Common myeloid progenitor, CD34-positive (primary cell): Measurements from ENCODE around the gene KIRREL3.
A peak's percentile ranks its signal among the peaks of the same experiment; 100 is the strongest.

ENCODE experiments used
- CTCF ChIA-PET: fragments of 350-600 bp; sonication (Branson Sonifier 250); formaldehyde crosslinking; loops from one replicate; lab custom pipeline; 2021; ENCODE audit warnings: antibody characterized with exemption; lab: Charles Lee
- POLR2A ChIA-PET: fragments of 350-600 bp; sonication (Branson Sonifier 250); formaldehyde crosslinking; loops from one replicate; lab custom pipeline; 2021; ENCODE audit warnings: antibody characterized with exemption; lab: Charles Lee
- DNase-seq, 3 donors: peaks; one replicate each; pipeline versions ENCODE4 v3.0.0 to v3.0.0-alpha.2; 2013
- H3K27ac ChIP-seq, 2 experiments: 1 replicate in 1 of 2; 2 replicates in 1 of 2; pipeline ENCODE4 v1.7.0; 2013; ENCODE audit warnings: inconsistent platforms in 2 of 2, low read length in 2 of 2, mild to moderate bottlenecking in 2 of 2, low read depth in 1 of 2, moderate library complexity in 1 of 2; ENCODE audit not compliant: severe bottlenecking in 2 of 2, insufficient read depth in 1 of 2, poor library complexity in 1 of 2
- H3K27me3 ChIP-seq, 5 experiments: replicated peaks in 2 of 5; 1 replicate in 3 of 5; 2 replicates in 2 of 5; pipeline versions ENCODE4 v1.6.1 to v1.7.0; 2013; ENCODE audit warnings: low read length in 4 of 5, mild to moderate bottlenecking in 2 of 5, moderate library complexity in 2 of 5, inconsistent platforms in 1 of 5; ENCODE audit not compliant: insufficient read depth in 5 of 5, control insufficient read depth in 4 of 5
- H3K36me3 ChIP-seq, 4 experiments: 1 replicate in 2 of 4; 2 replicates in 2 of 4; pipeline versions ENCODE4 v1.6.1 to v1.7.0; 2013; ENCODE audit warnings: low read length in 3 of 4, control low read depth in 1 of 4, mild to moderate bottlenecking in 1 of 4; ENCODE audit not compliant: control insufficient read depth in 4 of 4, insufficient read depth in 4 of 4
- H3K4me1 ChIP-seq, 4 experiments: 1 replicate in 3 of 4; 2 replicates in 1 of 4; pipeline versions ENCODE4 v1.6.1 to v1.7.1; 2013; ENCODE audit warnings: low read length in 3 of 4, mild to moderate bottlenecking in 3 of 4, control low read depth in 1 of 4, inconsistent platforms in 1 of 4, moderate library complexity in 1 of 4; ENCODE audit not compliant: control insufficient read depth in 4 of 4, insufficient read depth in 4 of 4; ENCODE audit errors: control extremely low read depth in 1 of 4
- H3K4me3 ChIP-seq, 7 experiments: 1 replicate in 4 of 7; 2 replicates in 3 of 7; pipeline versions ENCODE4 v1.5.1 to v1.7.0; 2013; ENCODE audit warnings: mild to moderate bottlenecking in 7 of 7, low read length in 6 of 7, moderate library complexity in 6 of 7, inconsistent platforms in 2 of 7, low read depth in 2 of 7, control low read depth in 1 of 7; ENCODE audit not compliant: insufficient read depth in 4 of 7, control insufficient read depth in 1 of 7; ENCODE audit errors: extremely low read depth in 1 of 7
- H3K9me3 ChIP-seq, 5 experiments: 1 replicate in 4 of 5; 2 replicates in 1 of 5; pipeline versions ENCODE4 v1.6.1 to v1.7.1; 2013; ENCODE audit warnings: low read length in 4 of 5, mild to moderate bottlenecking in 2 of 5, inconsistent platforms in 1 of 5, low read depth in 1 of 5, moderate library complexity in 1 of 5; ENCODE audit not compliant: control insufficient read depth in 4 of 5, insufficient read depth in 2 of 5; ENCODE audit errors: control extremely low read depth in 1 of 5
- WGBS: methylation state at CpG from one replicate; pipeline ENCODE4 v1.1.5; 2013; ENCODE audit not compliant: insufficient coverage; 5-methylcytosine and 5-hydroxymethylcytosine counted together

Gene KIRREL3

DNA sequence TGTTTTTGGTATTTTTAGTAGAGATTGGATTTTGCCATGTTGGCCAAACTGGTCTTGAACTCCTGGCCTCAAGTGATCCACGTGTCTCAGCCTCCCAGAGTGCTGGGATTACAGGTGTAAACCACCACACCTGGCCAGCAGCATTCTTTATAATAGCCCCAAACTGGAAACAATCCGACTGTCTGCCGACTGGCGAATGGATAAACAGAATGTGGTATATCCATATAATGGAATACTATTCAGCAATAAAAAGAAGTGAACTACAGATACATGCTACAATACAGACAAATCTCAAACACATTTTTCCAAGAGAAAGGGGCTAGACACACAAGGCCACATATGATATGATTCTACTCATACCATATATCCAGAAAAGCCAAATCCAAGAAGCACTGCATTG is 493.8 kb downstream of the KIRREL3 start:
- POLR2A ChIA-PET: no interaction called here
- CTCF ChIA-PET: no interaction called here
- Histone ChIP-seq H3K4me1 (no peaks in the 10 kb centered on the region), H3K36me3 (no peaks in the 10 kb centered on the region), H3K9me3 (peaks cover 3 to 26% (median 7%) of the 10 kb centered on the region in 5 experiments), H3K27ac (no peak overlapping the region), H3K27me3 (peaks cover 0 to 24% (median 8%) of the 10 kb centered on the region in 5 experiments), H3K4me3 (no peak overlapping the region)
- DNase-seq: no peak
- WGBS: no CpG with 5 or more reads among the region's 4 CpGs

DNA sequence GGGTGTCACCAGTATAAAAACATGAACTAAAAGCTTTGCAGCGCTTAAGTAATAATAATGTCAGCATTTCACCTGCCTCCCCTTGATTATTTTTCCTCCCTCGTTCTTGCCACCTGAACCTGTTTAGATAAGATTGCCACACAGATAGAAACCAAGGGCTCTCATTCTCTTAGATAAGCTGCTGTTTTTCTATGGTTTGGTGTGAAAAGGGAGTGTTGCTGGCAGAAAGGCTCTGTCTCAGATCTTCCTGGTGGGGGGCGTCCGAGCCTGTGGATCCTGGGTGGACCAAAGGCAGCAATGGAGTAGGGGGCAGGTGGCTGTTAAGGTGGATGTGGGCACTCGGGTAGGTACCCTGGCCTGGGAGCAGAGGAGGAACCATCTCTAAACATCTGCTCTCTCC is 497.6 kb downstream of the KIRREL3 start:
- 78% methylated on average over 3 of the region's 5 CpGs for WGBS
- Histone ChIP-seq H3K4me1 (peaks cover 0 to 2% (median 0%) of the 10 kb centered on the region in 4 experiments), H3K27ac (no peak overlapping the region), H3K9me3 (peaks cover 3 to 26% (median 7%) of the 10 kb centered on the region in 5 experiments), H3K36me3 (no peaks in the 10 kb centered on the region), H3K4me3 (no peak overlapping the region), H3K27me3 (peaks cover 0 to 37% (median 13%) of the 10 kb centered on the region in 5 experiments)
- no peak for DNase-seq
- ChIA-PET POLR2A (interaction anchor here (0.8 kb wide), 1 partner anchor 1879 kb away, joined by 3 read pairs; no protein-coding TSS in a partner anchor), CTCF (no interaction called here)

- Histone ChIP-seq H3K36me3 (no peaks in the 10 kb centered on the region), H3K27ac (no peak overlapping the region), H3K4me1 (peaks cover 0 to 2% (median 0%) of the 10 kb centered on the region in 4 experiments), H3K27me3 (peaks cover 0 to 35% (median 13%) of the 10 kb centered on the region in 5 experiments), H3K9me3 (peaks cover 3 to 22% (median 7%) of the 10 kb centered on the region in 5 experiments), H3K4me3 (no peak overlapping the region)
- no peak for DNase-seq
- POLR2A ChIA-PET: no interaction called here
- 67% methylated on average over 1 of the region's 2 CpGs for WGBS
- CTCF ChIA-PET: interaction anchor here (1.0 kb wide), 1 partner anchor 12 kb away, joined by 4 read pairs; no protein-coding TSS in a partner anchor
These were observed 498.4 kb downstream of the KIRREL3 start for GRCh38 chr11:126502159-126502558.

GRCh38 chr11:126501641-126502040 is 498.9 kb downstream of the KIRREL3 start:
- 97% methylated on average over 5 of the region's 6 CpGs for WGBS
- DNase-seq: no peak
- POLR2A ChIA-PET: interaction anchor here (0.6 kb wide), 1 partner anchor 12 kb away, joined by 3 read pairs; no protein-coding TSS in a partner anchor
- H3K27ac ChIP-seq: no peak overlapping the region
- peaks cover under 1 to 17% (median 4%) of the 10 kb centered on the region in 5 experiments for H3K9me3 ChIP-seq
- peaks cover 0 to 35% (median 13%) of the 10 kb centered on the region in 5 experiments for H3K27me3 ChIP-seq
- H3K4me3 ChIP-seq: no peak overlapping the region
- peaks cover 0 to 2% (median 0%) of the 10 kb centered on the region in 4 experiments for H3K4me1 ChIP-seq
- H3K36me3 ChIP-seq: no peaks in the 10 kb centered on the region
- CTCF ChIA-PET: interaction anchor here (1.0 to 2.5 kb wide), 2 partner anchors 12 to 21 kb away, joined by 4 to 8 read pairs; no protein-coding TSS in a partner anchor

DNA sequence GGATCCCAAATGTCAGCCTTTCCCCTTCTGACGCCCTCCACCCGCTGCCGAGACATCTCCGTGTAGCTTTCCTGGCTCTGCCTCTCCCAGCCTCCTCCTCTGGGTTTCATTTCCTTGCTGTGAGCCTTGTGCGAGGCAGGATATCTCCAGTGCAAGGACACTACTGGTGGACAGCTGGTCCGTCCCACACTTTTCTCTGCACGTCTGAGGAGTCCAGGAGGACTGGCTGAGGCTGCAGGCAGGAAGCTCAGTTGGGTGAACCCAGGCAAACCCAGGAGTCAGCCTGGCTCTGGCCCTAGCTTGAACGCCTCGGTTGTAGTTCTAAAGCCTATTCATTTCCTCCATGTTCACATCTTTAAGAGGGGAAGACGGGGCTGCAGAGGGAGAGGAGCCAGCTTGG is 499.6 kb downstream of the KIRREL3 start:
- no peak for DNase-seq
- ChIA-PET CTCF (interaction anchor here (2.5 kb wide), 1 partner anchor 20 kb away, joined by 8 read pairs; no protein-coding TSS in a partner anchor), POLR2A (interaction anchor here (0.6 kb wide), 1 partner anchor 13 kb away, joined by 3 read pairs; no protein-coding TSS in a partner anchor)
- H3K9me3 ChIP-seq: peaks cover 0 to 14% (median 0%) of the 10 kb centered on the region in 5 experiments
- peaks cover 0 to 34% (median 13%) of the 10 kb centered on the region in 5 experiments for H3K27me3 ChIP-seq
- WGBS: 85% methylated on average over 8 of the region's 10 CpGs
- no peaks in the 10 kb centered on the region for H3K36me3 ChIP-seq
- no peak overlapping the region for H3K4me3 ChIP-seq
- H3K27ac ChIP-seq: no peak overlapping the region
- H3K4me1 ChIP-seq: peaks cover 0 to 2% (median 0%) of the 10 kb centered on the region in 4 experiments

GRCh38 chr11:126499131-126499752 is 501.3 kb downstream of the KIRREL3 start:
- ChIA-PET POLR2A (no interaction called here), CTCF (interaction anchor here (2.5 kb wide), 1 partner anchor 19 kb away, joined by 8 read pairs; no protein-coding TSS in a partner anchor)
- DNase-seq: peak; percentile 12 to 59 (median 56)
- Histone ChIP-seq H3K27me3 (peaks cover 0 to 34% (median 13%) of the 10 kb centered on the region in 5 experiments), H3K4me1 (peaks cover 0 to 2% (median 0%) of the 10 kb centered on the region in 4 experiments), H3K36me3 (no peaks in the 10 kb centered on the region), H3K4me3 (no peak overlapping the region), H3K9me3 (peaks cover 0 to 7% (median 0%) of the 10 kb centered on the region in 5 experiments), H3K27ac (no peak overlapping the region)
- 37% methylated on average over 13 of the region's 19 CpGs for WGBS

- WGBS: 100% methylated on average over 3 of the region's 9 CpGs
- Histone ChIP-seq H3K27ac (no peak overlapping the region), H3K4me3 (no peak overlapping the region), H3K4me1 (peaks cover 0 to 2% (median 0%) of the 10 kb centered on the region in 4 experiments), H3K36me3 (no peaks in the 10 kb centered on the region), H3K9me3 (no peaks in the 10 kb centered on the region), H3K27me3 (peaks cover 0 to 34% (median 13%) of the 10 kb centered on the region in 5 experiments)
- CTCF ChIA-PET: interaction anchor here (1.3 kb wide), 1 partner anchor 188 kb away, joined by 4 read pairs; no protein-coding TSS in a partner anchor
- POLR2A ChIA-PET: no interaction called here
- no peak for DNase-seq
These were observed 502.3 kb downstream of the KIRREL3 start for GRCh38 chr11:126498281-126498680.
